ENCODE data around the gene MSRB3.
"Not testable (repeated sequence)": the region's sequence is repeated elsewhere in the genome, so short reads cannot be mapped to it uniquely, and the experiment has no call there.

Gene MSRB3

DNA sequence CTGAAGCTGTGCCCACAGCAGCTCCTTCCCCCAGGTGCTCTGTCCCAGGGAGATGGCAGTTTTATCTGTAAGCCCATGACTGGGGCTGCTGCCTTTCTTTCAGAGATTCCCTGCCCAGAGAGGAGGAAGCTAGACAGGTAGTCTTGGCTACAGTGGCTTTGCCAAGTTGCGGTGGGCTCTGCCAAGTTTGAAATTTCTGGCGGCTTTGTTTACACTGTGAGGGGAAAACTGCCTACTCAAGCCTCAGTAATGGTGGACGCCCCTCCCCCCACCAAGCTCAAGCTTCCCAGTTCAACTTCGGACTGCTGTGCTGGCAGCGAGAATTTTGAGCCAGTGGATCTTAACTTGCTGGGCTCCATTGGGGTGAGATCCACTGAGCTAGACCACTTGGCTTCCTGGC, 124.7 kb downstream of the MSRB3 start:
- DNase-seq (ENCODE audit: low spot score), result no peak

DNA sequence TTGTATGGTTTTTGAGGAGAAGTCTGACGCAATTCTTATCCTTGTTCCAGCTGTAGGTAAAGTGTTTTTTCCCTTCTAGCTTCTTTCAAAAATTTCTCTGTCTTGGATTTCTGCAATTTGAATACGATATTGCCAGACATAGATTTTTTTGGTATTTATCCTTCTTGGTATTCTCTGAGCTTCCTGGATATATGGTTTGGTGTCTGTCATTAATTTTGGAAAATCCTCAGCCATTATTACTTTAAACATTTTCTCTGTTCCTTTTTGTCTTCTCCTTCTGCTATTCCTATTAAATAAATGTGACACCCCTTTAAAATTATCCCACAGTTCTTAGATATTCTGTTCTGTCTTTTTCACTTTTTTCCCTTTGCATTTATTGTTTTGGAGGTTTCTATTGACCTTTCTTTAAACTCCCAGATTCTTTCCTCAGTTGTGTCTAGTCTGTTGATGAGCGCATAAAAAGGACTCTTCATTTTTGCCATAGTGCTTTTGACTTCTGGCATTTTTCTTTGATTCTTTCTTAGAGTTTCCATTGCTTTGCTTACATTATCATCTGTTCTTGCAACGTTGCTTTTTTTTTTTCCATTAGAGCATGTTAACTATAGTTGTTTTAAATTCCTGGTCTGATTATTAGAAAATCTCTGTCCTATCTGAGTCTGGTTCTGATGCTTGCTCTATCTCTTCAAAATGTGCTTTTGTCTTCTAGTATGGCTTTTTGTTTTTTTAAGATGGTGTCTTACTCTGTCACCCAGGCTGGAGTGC, 129.1 kb downstream of the MSRB3 start:
- no peak for DNase-seq (ENCODE audit: low spot score)

DNA sequence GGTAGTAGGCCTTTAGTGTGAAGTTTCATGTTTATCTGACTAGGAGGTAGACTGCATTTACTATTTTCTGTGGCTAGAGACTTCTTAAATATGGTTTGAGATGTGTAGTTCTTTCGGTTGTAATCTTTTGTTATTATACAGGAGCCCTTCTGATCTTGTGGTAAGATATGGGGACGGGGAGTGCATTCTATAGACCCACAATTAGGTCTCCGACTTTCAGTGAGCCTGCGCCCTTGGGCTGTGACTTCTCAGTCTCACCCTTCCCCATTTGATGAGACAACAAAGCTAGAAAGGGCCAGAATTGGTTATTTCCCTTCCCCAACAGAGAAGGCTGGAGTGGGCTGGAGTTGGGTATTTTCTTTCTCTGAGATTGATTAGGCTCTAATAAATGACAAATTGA, 130.0 kb downstream of the MSRB3 start:
- DNase-seq (ENCODE audit: low spot score), result no peak

DNA sequence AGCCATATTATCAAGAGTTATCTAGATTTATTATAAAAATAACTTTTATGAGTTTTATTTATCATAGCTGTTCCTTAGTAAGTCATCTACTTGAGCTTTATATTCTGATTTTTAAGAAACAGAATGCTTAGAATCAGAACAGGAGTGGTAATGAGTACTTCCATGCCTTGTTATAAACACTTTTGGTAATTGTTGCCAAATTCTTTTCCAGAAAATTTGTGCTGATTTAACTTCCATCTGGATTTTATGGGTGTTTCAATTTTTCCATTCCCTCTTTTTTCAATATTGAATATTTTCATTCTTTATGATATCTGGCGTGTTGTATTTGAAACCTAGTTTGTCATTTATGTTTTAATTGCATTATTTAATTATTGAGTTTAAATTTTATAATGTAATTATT, 131.2 kb downstream of the MSRB3 start:
- DNase-seq (ENCODE audit: low spot score), result no peak

DNA sequence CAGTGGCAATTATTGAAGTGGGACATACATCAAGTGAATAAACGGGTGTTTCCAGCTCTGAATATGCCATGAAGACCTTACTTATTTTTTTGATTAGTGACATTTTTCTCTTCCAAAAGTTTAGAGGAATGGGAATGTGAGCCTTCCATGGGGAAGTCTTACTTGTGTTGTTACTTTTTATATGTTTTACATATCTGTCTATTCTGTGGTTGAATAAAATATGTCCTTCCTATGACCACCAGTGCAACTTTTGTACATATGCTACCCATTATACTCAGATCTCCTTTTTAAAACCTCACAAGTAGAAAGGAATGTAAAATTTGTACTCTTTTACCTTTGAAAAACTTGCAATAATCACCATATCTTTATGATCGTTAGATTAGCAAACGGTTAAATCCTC, 132.7 kb downstream of the MSRB3 start:
- no peak for DNase-seq (ENCODE audit: low spot score)

DNA sequence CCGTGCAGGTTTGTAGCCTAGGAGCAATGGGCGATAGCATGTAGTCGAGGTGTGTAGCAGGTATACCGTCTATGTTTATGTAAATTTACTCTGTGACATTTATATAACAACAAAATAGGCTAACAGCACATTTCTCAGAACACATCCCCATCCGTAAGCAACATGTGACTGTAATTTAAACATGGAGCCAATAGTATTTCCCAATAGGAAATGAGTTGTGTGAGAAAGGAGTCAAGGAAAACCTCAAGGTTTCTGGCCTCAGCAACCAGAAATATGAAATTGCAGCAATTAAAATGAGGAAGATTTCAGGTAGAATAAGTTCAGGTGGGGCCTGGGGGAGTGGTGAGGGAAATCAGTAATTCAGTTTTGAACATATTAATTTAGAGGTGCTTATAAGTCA, 136.0 kb downstream of the MSRB3 start:
- DNase-seq (ENCODE audit: low spot score), result no peak

DNA sequence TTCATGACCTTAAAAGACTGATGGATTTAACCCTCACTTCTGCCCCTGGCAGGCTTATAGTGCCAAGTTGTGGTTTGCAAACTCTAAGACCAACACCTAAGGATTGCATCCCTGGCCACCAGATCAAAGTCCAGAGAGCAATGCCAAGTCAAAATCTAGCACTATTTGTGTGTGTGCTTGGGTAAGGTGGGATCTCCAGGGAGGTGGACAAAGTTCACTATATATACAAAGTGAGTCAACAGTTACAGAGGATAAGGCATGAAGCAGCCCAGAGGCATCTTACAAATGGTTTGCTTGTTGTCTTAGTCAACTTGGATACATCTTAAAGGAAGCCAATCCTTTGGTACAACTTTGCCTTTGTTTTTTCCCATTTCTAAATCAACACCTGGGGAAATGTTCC, 137.3 kb downstream of the MSRB3 start:
- DNase-seq (ENCODE audit: low spot score), result no peak

DNA sequence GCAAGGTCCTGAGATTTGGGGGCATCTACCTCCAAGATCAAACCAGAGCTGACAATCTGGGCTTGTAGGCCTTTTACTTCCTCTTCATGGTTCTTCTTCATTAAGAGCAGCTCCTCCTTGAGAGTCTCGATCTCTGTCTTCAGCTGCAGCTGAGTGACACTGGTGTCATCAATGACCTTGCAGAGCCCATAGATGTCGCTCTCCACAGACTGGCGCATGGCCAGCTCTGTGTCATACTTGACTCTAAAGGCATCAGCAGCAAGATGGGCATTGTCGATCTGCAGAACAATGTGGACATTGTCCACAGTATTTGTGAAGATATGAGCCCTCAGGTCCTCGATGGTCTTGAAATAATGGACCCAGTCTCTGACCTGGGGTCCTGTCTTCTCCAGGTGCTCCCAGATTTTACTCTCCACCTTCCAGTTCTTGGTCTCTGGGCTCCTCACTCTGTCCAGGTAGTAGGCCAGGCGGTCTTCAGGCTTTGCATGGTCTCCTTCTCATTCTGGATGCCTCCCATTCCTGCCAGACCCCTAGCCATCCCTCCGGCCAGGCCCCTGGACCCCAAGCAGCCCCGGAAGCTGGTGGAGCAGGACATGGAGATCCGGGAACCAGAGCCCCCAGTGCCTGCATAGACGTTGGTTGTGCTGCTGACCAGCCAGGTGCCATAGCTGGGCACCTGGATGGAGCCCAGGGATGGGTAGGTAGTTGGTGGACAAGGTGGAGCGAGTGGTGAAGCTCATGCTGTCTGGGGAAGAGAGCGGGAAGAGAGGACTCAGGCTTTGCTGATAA, 141.0 kb downstream of the MSRB3 start:
- no peak for DNase-seq (ENCODE audit: low spot score)

DNA sequence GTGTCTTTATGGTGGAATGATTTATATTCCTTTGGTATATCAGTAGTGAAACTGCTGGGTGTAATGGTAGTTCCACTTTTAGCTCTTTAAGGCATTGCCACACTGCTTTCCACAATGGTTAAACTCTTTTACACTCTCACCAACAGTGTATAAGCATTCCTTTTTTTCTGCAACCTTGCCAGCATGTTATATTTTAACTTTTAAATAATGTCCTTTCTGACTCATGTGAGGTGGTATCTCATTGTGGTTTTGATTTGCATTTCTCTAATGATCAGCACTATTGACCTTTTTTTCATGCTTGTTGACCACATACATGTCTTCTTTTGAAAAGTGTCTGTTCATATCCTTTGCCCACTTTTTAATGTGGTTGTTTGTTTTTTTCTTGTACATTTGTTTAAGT, 142.5 kb downstream of the MSRB3 start:
- no peak for DNase-seq (ENCODE audit: low spot score)

DNA sequence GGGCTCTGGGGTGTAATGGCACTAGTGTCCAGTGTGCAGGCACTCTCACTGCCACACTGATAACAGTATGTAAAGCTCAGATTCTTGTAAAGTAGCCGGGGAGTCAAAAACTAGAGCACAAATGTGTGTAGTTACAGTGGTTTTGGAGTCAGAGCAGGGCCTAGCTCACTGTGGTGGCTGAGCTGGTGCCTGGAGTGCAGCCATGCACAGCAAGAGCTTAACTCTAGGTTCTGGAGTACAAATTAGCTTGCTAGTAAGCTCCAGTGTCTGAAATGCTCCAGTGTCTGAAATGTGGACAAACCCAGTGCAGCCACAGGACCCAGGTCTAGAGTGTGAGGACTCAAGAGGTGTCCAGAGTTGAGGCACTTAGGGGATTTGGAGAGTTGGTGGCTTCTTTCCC, 149.2 kb downstream of the MSRB3 start:
- no peak for DNase-seq (ENCODE audit: low spot score)

DNA sequence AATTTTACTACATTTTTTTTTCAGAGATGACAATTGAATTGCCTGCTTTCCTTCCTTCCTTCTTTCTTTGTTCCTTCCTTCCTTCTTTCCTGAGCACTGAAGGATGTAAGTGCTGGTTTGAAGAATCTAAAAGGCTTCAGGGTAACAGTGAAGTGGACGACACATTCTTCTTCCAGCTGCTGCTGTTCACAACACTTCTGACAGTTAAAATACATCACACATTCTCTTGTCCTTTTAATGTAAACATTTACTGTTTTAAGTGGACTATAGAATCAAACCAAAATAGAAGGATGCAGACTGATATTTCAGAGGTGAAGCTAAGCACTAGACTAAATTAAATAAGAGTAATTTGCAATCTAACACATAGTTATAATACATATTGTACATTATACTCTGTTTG, 151.5 kb downstream of the MSRB3 start:
- no peak for DNase-seq (ENCODE audit: low spot score)

DNA sequence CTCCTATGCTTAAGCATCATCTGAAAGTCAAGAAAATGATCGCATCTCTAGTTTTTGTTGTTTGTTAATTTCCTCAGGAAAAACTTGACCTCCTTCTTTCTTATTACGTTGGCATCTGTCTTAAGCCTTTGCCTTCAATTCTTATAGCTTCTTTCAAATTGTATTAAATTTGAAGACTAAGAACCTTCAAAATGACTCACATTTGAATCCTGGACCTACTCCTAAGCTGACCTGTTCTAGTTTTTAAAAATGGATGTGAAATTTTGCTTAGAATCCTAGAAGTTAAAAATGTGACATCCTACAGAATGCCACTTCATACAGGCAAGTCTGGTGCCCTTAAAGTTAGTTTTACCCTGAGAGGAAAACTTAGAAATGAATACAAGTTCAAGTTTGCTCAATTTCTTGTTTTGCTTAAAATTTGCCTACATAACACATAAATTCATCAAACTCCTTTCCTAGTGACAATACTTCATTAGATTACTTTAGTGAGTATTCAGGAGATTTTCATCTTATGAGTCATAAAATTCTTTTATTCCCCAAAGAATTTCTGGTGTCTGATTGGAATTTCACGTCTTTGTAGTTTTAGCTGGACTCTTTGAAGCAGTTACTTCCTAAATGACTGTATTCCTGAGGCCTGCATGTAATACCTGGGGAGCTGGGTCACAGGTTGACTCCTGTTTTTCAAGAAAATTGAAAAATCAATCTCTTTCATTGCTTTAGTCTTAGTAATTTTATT, 152.3 kb downstream of the MSRB3 start:
- DNase-seq (ENCODE audit: low spot score), result no peak

DNA sequence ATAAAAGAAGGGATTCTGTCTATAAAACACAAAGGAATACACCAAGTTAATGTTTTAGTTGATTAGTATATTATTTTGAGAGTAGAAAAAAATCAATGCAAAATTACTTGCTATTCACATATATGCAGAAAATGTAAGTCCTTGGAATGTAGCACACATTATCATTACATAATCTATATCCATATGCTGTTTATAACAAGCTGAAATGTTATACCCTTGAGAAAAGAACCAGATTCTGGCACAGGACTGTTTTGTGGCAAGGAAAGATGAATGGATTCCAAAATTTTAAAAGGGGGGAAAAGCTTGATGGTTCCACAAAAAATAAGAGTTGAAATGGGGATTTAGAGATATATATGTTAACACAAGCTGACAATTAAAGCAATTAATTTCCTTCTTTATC, 153.6 kb downstream of the MSRB3 start:
- no peak for DNase-seq (ENCODE audit: low spot score)

DNA sequence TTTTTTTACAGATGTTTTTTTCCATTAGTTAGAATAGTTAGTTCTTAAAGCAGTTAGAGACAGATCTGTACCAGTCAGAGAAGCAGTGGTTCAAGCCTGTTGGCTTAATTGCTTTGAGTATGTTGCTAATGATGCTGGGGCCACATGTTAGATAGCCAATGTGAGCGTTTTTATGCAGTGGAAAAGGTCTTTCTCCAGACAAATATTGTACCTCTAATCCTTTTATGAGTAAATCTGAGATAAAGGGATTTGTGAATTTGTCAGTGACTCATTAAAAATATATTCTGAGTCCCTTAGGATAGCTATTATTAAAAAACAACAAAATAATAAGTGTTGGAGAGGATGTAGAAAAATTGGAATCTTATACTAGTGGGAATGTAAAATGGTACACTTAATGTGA, 154.2 kb downstream of the MSRB3 start:
- DNase-seq (ENCODE audit: low spot score), result no peak

DNA sequence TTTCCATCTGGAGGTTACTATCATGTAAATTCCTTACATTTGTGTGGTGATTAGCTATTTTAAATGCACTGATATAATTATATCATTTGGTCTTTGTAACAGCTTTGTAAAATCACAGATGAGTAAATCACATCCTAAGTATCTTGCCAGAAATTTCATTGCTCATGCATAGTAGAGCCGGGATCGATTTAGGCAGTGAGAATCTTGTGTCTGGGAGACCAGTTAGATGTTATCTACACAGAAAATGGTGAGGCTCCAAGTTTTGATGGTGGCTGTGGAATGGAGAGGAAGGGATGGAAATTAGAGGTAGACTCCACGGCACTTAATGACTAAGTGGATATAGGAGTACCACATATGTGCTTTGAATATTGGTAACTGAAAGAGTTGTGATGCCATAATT, 156.3 kb downstream of the MSRB3 start:
- DNase-seq (ENCODE audit: low spot score), result no peak

DNA sequence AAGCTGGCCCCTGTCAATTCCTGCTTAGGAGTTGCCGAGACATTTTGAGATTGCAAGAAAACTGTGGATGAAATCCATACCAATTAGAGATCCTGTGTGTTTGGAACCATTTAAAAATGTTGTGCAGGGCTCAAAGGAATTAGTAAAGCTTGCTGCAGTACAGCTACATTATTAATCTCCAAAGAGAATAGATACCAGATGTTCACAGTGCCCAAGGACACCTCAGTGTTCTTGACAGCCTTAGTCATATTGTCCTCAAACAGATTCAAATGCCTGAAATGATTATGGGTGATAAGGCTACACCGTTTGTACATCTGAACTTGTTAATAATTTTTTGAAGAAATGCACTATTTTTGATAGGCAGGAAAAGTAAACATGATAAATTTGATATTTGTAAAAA, 164.6 kb downstream of the MSRB3 start:
- no peak for DNase-seq (ENCODE audit: low spot score)

DNA sequence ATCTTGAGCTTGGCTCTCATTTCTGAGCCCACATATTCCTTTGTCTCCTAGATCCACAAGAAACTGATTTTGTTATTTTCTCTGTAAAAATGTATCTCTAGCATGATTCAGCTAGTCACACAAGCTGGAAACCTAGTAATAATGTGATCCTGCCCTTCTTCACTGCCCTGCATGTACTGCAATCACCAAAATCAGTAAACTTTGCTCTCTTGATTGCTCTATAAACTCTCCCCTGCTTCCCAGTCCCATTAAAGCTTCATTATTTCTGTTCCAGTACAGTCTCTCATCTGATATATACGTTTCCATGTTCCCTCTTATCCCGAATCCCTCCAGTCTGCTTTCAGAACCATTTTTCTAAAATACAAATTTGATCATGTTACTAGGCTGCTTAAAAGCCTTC, 166.5 kb downstream of the MSRB3 start:
- no peak for DNase-seq (ENCODE audit: low spot score)

DNA sequence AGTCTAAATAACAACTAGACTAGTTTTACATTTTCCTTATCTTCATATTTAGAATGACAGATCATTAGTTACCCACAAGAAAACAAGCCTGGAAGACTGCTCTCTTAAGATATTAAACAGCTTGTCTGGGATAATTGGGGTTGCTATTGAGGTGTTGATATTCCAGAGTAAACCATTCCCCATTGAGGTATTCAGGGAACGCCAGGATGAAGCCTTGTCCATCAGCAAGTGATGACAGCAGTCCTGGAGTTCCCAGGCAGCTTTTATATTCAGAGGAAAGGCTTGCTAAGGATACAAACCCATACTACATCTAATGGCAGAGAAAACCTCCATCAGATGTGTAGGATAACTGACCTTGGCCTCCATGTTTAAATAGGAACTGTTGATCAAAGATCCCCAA, 168.4 kb downstream of the MSRB3 start:
- no peak for DNase-seq (ENCODE audit: low spot score)

DNA sequence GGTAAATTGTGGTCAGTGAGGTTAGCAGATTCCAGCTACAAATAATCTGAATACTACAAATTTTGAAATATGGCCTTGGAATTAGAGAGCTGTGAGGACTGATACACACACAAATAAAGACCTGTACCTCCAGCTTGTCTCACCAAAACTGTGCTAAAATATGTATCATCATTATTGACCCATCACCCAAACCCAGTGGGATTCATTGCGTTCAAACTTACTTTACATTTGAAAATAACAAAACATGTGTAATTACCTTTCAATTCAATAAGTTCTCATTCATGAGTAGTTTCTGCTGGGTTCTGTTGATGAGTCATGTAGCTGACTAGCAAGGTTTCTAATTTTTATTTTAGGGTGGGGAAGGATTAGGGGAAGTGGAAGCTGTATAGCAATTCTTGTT, 170.9 kb downstream of the MSRB3 start:
- no peak for DNase-seq (ENCODE audit: low spot score)

DNA sequence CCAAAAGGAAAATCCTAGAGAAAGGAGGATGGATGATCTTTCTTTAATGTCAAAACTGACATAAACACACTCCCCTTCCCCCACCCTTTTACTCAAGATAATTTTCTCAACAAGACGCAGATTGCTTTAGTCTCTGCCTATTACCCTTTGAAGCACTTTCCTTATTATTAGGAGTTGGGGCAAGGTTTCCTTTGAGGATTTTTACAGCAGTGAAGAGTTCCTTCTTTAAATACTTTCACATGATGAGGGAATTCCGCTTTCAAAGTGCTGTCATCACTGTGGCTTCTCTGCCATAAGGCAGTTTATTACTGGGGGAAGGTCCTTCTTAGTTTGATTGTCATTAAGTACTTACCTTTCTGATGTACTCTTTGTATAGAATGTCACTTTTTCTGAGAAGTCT, 172.1 kb downstream of the MSRB3 start:
- no peak for DNase-seq (ENCODE audit: low spot score)

DNA sequence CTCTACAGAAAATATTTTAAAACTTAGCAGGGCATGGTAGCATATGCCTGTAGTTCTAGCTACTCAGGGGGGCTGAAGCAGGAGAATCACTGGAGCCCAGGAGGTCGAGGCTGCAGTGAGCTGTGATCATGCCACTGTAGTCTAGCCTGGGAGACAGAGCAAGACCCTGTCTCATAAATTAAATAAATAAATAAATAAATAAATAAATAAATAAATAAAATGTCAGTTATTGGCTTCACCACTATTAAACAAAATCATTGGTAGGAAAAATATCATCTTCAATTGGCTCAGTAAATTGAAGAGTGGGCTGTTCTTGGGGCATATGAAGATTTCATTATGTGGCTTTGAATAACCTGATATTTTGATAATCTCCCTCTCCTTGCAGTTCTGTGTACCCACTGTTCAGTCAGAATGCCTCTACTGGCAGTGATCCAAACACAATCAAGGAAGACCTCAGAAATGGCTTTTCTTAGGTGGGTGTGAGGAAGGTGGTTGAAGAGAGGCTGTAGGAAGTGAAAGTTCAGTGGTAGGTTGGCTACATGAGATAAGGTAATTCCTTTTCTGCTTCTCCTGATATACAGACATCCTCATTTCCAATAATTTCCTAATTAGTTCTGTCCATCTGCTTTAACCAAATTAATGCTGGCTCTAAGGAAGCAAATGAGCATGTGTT, 175.8 kb downstream of the MSRB3 start:
- no peak for DNase-seq (ENCODE audit: low spot score)

DNA sequence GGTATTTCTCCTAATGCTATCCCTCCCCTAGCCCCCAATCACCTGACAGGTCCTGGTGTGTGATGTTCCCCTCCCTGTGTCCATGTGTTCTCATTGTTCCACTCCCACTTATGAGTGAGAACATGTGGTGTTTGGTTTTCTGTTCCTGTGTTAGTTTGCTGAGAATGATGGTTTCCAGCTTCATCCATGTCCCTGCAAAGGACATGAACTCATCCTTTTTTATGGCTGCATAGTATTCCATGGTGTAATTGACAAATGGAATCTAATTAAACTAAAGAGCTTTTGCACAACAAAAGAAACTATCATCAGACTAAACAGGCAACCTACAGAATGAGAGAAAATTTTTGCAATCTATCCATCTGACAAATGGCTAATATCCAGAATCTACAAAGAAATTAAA, 178.9 kb downstream of the MSRB3 start:
- DNase-seq (ENCODE audit: low spot score), result not testable (repeated sequence)

DNA sequence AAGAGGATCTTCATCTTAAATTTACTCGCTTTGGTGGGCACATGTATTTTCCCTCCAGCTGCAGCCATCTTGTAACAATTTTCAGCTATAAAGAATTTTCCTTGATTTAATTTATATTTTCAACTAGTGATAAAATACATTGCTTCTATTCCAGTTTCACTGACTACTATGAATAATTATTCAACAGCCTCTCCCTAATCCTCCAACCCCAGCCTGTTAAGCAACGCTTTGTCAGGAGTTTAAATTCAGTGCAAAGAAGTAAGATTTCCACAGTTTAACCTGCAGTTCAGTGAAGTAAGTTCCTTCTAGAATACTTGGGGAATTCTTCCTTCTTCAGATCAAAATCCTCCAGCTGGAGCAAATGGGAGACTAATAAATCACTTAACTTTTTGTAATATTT, 180.2 kb downstream of the MSRB3 start:
- no peak for DNase-seq (ENCODE audit: low spot score)

All from CD4-positive, alpha-beta T cell treated with Interleukin-2 at 100 ng/mL for 4 hours (primary cell).